ENCODE measurements around the gene PLLP. TPM values are rescaled to one million over a fixed set of nuclear protein-coding genes. Genes with fewer than 3 reads are reported as not detected.
A peak's percentile ranks its signal among the peaks of the same experiment; 100 is the strongest.
"Not testable (repeated sequence)": the region's sequence is repeated elsewhere in the genome, so short reads cannot be mapped to it uniquely, and the experiment has no call there.

PLLP gene
- total RNA-seq, 1 donor from 2014 or later = 5.2 TPM

GRCh38 chr16:57270221-57271062 is 14.0 kb downstream of the PLLP start:
- no peak for TF ChIP-seq CTCF (IDR thresholded peaks at IDR 0.05; ENCODE audit: borderline replicate concordance)
- DNase-seq = no peak
- no peak overlapping the region for H3K4me3 ChIP-seq

GRCh38 chr16:57268804-57269800 is 15.4 kb downstream of the PLLP start:
- DNase-seq = peak; percentile 70

More at GRCh38 chr16:57270221-57271062, 14.0 kb downstream of the PLLP start:
- Histone ChIP-seq H3K4me1 (peaks cover 44% of the 10 kb centered on the region), H3K27me3 (ENCODE audit: low read depth) (no peaks in the 10 kb centered on the region), H3K36me3 (no peaks in the 10 kb centered on the region), H3K9me3 (replicated peaks) (no peaks in the 10 kb centered on the region), H3K27ac (replicated peaks) (peak overlapping the region; percentile 23)
- intact Hi-C loops (cut with micrococcal nuclease) = no loop called here

GRCh38 chr16:57267343-57267742 is 17.1 kb downstream of the PLLP start:
- H3K9me3 ChIP-seq (replicated peaks); H3K36me3 ChIP-seq; H3K27me3 ChIP-seq (ENCODE audit: low read depth); intact Hi-C loops (cut with micrococcal nuclease); DNase-seq; H3K4me3 ChIP-seq: not testable (repeated sequence)
- Histone ChIP-seq H3K27ac (replicated peaks) (peak overlapping the region; percentile 90), H3K4me1 (peaks cover 44% of the 10 kb centered on the region)

More at GRCh38 chr16:57268804-57269800, 15.4 kb downstream of the PLLP start:
- intact Hi-C loops (cut with micrococcal nuclease) = no loop called here
- TF ChIP-seq CTCF (IDR thresholded peaks at IDR 0.05; ENCODE audit: borderline replicate concordance) = no peak
- H3K36me3 ChIP-seq = no peaks in the 10 kb centered on the region
- no peaks in the 10 kb centered on the region for H3K9me3 ChIP-seq (replicated peaks)
- peak overlapping the region; percentile 90 for H3K27ac ChIP-seq (replicated peaks)
- no peaks in the 10 kb centered on the region for H3K27me3 ChIP-seq (ENCODE audit: low read depth)
- peaks cover 44% of the 10 kb centered on the region for H3K4me1 ChIP-seq
- H3K4me3 ChIP-seq = no peak overlapping the region

GRCh38 chr16:57266531-57267260 is 17.8 kb downstream of the PLLP start:
- no peak for TF ChIP-seq CTCF (IDR thresholded peaks at IDR 0.05; ENCODE audit: borderline replicate concordance)
- Histone ChIP-seq H3K27ac (replicated peaks) (peak overlapping the region; percentile 90), H3K9me3 (replicated peaks) (no peaks in the 10 kb centered on the region), H3K27me3 (ENCODE audit: low read depth) (no peaks in the 10 kb centered on the region), H3K36me3 (no peaks in the 10 kb centered on the region), H3K4me3 (peak overlapping the region; percentile 45), H3K4me1 (peaks cover 44% of the 10 kb centered on the region)
- intact Hi-C loops (cut with micrococcal nuclease) = no loop called here
- DNase-seq = no peak

GRCh38 chr16:57265850-57266530 is 18.5 kb downstream of the PLLP start:
- intact Hi-C loops (cut with micrococcal nuclease) = no loop called here
- no peaks in the 10 kb centered on the region for H3K9me3 ChIP-seq (replicated peaks)
- H3K36me3 ChIP-seq = no peaks in the 10 kb centered on the region
- no peaks in the 10 kb centered on the region for H3K27me3 ChIP-seq (ENCODE audit: low read depth)
- DNase-seq = peak; percentile 81
- TF ChIP-seq CTCF (IDR thresholded peaks at IDR 0.05; ENCODE audit: borderline replicate concordance) = no peak
- peak overlapping the region; percentile 45 for H3K4me3 ChIP-seq
- H3K27ac ChIP-seq (replicated peaks) = peak overlapping the region; percentile 90
- H3K4me1 ChIP-seq = peaks cover 49% of the 10 kb centered on the region

Data from left ventricle myocardium inferior (tissue), 1 donor.